ENCODE data around the gene ABLIM3.

GRCh38 chr5:149309354-149309753 lies 168.1 kb downstream of the ABLIM3 start:
- no peak for TF ChIP-seq POLR2A (IDR thresholded peaks at IDR 0.05; ENCODE audit: borderline replicate concordance, extremely low read depth, insufficient read depth, insufficient read length)
- TF ChIP-seq, protein P1, sequence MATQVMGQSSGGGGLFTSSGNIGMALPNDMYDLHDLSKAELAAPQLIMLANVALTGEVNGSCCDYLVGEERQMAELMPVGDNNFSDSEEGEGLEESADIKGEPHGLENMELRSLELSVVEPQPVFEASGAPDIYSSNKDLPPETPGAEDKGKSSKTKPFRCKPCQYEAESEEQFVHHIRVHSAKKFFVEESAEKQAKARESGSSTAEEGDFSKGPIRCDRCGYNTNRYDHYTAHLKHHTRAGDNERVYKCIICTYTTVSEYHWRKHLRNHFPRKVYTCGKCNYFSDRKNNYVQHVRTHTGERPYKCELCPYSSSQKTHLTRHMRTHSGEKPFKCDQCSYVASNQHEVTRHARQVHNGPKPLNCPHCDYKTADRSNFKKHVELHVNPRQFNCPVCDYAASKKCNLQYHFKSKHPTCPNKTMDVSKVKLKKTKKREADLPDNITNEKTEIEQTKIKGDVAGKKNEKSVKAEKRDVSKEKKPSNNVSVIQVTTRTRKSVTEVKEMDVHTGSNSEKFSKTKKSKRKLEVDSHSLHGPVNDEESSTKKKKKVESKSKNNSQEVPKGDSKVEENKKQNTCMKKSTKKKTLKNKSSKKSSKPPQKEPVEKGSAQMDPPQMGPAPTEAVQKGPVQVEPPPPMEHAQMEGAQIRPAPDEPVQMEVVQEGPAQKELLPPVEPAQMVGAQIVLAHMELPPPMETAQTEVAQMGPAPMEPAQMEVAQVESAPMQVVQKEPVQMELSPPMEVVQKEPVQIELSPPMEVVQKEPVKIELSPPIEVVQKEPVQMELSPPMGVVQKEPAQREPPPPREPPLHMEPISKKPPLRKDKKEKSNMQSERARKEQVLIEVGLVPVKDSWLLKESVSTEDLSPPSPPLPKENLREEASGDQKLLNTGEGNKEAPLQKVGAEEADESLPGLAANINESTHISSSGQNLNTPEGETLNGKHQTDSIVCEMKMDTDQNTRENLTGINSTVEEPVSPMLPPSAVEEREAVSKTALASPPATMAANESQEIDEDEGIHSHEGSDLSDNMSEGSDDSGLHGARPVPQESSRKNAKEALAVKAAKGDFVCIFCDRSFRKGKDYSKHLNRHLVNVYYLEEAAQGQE (IDR thresholded peaks at IDR 0.05; ENCODE audit: low read depth), result no peak
- TF ChIP-seq, protein P2, sequence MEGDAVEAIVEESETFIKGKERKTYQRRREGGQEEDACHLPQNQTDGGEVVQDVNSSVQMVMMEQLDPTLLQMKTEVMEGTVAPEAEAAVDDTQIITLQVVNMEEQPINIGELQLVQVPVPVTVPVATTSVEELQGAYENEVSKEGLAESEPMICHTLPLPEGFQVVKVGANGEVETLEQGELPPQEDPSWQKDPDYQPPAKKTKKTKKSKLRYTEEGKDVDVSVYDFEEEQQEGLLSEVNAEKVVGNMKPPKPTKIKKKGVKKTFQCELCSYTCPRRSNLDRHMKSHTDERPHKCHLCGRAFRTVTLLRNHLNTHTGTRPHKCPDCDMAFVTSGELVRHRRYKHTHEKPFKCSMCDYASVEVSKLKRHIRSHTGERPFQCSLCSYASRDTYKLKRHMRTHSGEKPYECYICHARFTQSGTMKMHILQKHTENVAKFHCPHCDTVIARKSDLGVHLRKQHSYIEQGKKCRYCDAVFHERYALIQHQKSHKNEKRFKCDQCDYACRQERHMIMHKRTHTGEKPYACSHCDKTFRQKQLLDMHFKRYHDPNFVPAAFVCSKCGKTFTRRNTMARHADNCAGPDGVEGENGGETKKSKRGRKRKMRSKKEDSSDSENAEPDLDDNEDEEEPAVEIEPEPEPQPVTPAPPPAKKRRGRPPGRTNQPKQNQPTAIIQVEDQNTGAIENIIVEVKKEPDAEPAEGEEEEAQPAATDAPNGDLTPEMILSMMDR (IDR thresholded peaks at IDR 0.05 in 2 of 3, conservative IDR thresholded peaks at IDR 0.05 in 1 of 3; ENCODE audit: borderline replicate concordance in 1 of 3, insufficient read depth in 1 of 3, low read depth in 2 of 3, low read length in 2 of 3), result no peak

All from HCT116 (cell line).